Gastroesophageal sphincter (tissue), 4 donors: Measurements from ENCODE around the gene EIF2AK3. TPM values are rescaled to one million over a fixed set of nuclear protein-coding genes. Genes with fewer than 3 reads are reported as not detected.

Source experiments
- ATAC-seq: fragments of 150-250 bp; one replicate; pipeline ENCODE4 v1.9.1; 2016; ENCODE audit warnings: mild to moderate bottlenecking, moderate library complexity
- H3K27ac ChIP-seq, 4 donors: fragments of 200-600 bp; sonication (generic) in 3 of 4; 1 replicate in 3 of 4; 2 replicates in 1 of 4; pipeline ENCODE4 v1.5.1; 2016 to 2019
- H3K27me3 ChIP-seq: fragments of 200-600 bp; sonication (generic); one replicate; pipeline ENCODE4 v1.5.1; 2019
- H3K36me3 ChIP-seq, 2 donors: fragments of 200-600 bp; sonication (generic); one replicate each; pipeline ENCODE4 v1.5.1; 2019; ENCODE audit warnings: control low read depth in 1 of 2
- H3K4me1 ChIP-seq, 3 donors: fragments of 200-600 bp; sonication (generic); 1 replicate in 2 of 3; 2 replicates in 1 of 3; pipeline ENCODE4 v1.5.1; 2016 to 2019; ENCODE audit warnings: control low read depth in 2 of 3
- H3K4me3 ChIP-seq, 2 donors: fragments of 200-600 bp; sonication (generic); one replicate each; pipeline ENCODE4 v1.5.1; 2019; ENCODE audit warnings: mild to moderate bottlenecking in 1 of 2, moderate library complexity in 1 of 2
- H3K9me3 ChIP-seq, 3 donors: fragments of 200-600 bp; sonication (generic); one replicate each; pipeline ENCODE4 v1.5.1; 2017 to 2019; ENCODE audit warnings: control low read depth in 2 of 3
- EP300 ChIP-seq: sonication (generic); formaldehyde crosslinking; IDR thresholded peaks from one replicate; pipeline ENCODE4 v1.6.1; 2017; ENCODE audit warnings: antibody characterized with exemption, mild to moderate bottlenecking
- POLR2A ChIP-seq, 2 donors: fragments of 450-650 bp; IDR thresholded peaks; one replicate each; pipeline ENCODE4 v1.6.1; 2017; ENCODE audit warnings: antibody characterized with exemption in 2 of 2, mild to moderate bottlenecking in 2 of 2, moderate library complexity in 1 of 2
- POLR2AphosphoS5 ChIP-seq: sonication (generic); formaldehyde crosslinking; IDR thresholded peaks from one replicate; pipeline ENCODE4 v1.6.1; 2017; ENCODE audit warnings: antibody characterized with exemption
- WGBS, 2 donors: methylation state at CpG; one replicate each; pipeline ENCODE4 v1.1.5; 2018; ENCODE audit warnings: low coverage in 1 of 2; 5-methylcytosine and 5-hydroxymethylcytosine counted together
- total RNA-seq, 4 donors: library from RNA; depleted of rRNA; stranded (reverse); fragments of >200 nt; gene quantifications; one replicate each; pipeline ENCODE4 v1.1.0, GENCODE V29; 2016
- TF ChIP-seq, protein P1 (sequence below), 4 experiments: fragments of 200-600 bp in 2 of 4; fragments of 450-650 bp in 2 of 4; sonication (generic) in 1 of 4; IDR thresholded peaks; one replicate each; pipeline ENCODE4 v1.5.1; 2017 to 2019; ENCODE audit warnings: antibody characterized with exemption in 4 of 4, mild to moderate bottlenecking in 2 of 4, moderate library complexity in 2 of 4

Gene EIF2AK3
- total RNA-seq, 4 donors from 2014 or later = 9.6 to 22.0 (median 14.7) TPM

DNA sequence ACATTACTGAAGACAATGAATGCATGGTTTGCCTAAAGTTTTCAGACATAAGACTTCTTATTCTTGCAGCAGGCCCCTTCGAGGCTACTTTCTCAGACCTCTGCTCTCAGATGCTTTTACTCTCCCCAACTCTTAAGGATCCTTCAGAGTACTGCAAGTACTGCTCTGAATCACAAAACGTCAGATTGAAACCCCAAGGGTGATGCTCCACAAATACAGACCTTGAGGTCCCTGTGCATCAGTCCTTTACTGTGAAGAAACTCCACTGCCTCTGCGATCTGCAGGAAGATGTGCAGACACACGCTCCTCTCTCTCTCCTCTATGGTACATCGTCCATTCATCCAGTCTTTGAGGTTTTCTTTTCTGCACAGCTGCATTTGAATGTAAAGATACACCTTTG, 52.8 kb downstream of the EIF2AK3 start:
- no peak for ATAC-seq
- no peak overlapping the region for H3K4me3 ChIP-seq
- H3K9me3 ChIP-seq = no peaks in the 10 kb centered on the region
- H3K27me3 ChIP-seq = no peaks in the 10 kb centered on the region
- 78 to 86% methylated on average over 3 to 5 of the region's 5 CpGs for WGBS, 2 donors
- no peaks in the 10 kb centered on the region for H3K4me1 ChIP-seq
- peaks cover 8 to 88% of the 10 kb centered on the region in 2 donors for H3K36me3 ChIP-seq
- H3K27ac ChIP-seq = no peak overlapping the region
- TF ChIP-seq POLR2A (IDR thresholded peaks at IDR 0.05) = no peak
- TF ChIP-seq EP300 = no peak
- no peak for TF ChIP-seq POLR2AphosphoS5
- TF ChIP-seq, protein P1, sequence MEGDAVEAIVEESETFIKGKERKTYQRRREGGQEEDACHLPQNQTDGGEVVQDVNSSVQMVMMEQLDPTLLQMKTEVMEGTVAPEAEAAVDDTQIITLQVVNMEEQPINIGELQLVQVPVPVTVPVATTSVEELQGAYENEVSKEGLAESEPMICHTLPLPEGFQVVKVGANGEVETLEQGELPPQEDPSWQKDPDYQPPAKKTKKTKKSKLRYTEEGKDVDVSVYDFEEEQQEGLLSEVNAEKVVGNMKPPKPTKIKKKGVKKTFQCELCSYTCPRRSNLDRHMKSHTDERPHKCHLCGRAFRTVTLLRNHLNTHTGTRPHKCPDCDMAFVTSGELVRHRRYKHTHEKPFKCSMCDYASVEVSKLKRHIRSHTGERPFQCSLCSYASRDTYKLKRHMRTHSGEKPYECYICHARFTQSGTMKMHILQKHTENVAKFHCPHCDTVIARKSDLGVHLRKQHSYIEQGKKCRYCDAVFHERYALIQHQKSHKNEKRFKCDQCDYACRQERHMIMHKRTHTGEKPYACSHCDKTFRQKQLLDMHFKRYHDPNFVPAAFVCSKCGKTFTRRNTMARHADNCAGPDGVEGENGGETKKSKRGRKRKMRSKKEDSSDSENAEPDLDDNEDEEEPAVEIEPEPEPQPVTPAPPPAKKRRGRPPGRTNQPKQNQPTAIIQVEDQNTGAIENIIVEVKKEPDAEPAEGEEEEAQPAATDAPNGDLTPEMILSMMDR (IDR thresholded peaks at IDR 0.05) = no peak

DNA sequence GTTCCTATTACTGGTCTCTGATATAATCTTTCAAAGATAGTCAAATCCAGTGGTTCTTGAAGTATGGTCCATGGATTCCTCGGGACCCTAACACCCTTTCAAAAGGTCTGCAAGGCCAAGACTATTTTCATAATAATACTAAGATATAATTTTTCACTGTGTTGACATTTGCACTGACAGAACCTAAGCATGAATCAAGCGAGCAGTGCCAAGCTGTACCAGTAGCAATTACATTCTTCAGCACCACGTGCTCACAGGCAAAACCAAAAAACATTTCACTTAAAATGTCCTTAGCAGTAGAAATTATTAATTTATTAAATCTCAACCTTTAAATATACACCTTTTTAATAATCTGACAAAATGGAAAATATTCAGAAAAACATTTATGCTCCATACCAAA, 59.1 kb downstream of the EIF2AK3 start:
- Histone ChIP-seq H3K36me3 (peaks cover 0 to 61% of the 10 kb centered on the region in 2 donors), H3K4me3 (no peak overlapping the region), H3K27ac (no peak overlapping the region), H3K4me1 (peaks cover 0 to 7% (median 0%) of the 10 kb centered on the region in 3 donors), H3K27me3 (no peaks in the 10 kb centered on the region), H3K9me3 (no peaks in the 10 kb centered on the region)
- no peak for TF ChIP-seq POLR2AphosphoS5
- no peak for TF ChIP-seq EP300
- TF ChIP-seq POLR2A (IDR thresholded peaks at IDR 0.05) = no peak
- TF ChIP-seq, protein P1 (IDR thresholded peaks at IDR 0.05) = no peak
- ATAC-seq = no peak
- 69 to 76% methylated on average over 3 of the region's 3 CpGs for WGBS, 2 donors

DNA sequence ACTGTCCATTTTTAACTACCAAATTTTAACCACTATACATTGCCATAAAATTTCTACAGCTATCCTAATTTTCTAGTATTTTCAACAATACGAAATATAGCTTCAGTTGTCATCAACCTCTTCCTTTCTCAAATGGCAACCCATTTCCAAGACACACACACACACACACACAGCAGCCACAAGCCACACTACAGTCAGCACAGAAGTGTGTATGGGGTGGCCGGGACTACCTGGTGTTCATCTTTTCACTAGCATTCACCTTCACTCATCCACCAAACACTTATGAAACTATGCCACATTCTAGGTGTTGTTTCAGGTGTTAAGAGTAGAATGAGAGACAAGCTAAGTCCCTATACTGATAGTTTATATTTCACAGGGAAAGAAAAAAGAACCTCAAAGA, 62.9 kb downstream of the EIF2AK3 start:
- no peak for TF ChIP-seq EP300
- TF ChIP-seq, protein P1 (IDR thresholded peaks at IDR 0.05) = no peak
- TF ChIP-seq POLR2A (IDR thresholded peaks at IDR 0.05) = no peak
- no peak for TF ChIP-seq POLR2AphosphoS5
- H3K4me1 ChIP-seq = peaks cover 0 to 7% (median 0%) of the 10 kb centered on the region in 3 donors
- no peaks in the 10 kb centered on the region for H3K9me3 ChIP-seq
- H3K27ac ChIP-seq = no peak overlapping the region
- peaks cover 0 to 61% of the 10 kb centered on the region in 2 donors for H3K36me3 ChIP-seq
- WGBS, 2 donors = 96% methylated on average over 2 of the region's 2 CpGs
- no peak overlapping the region for H3K4me3 ChIP-seq
- H3K27me3 ChIP-seq = no peaks in the 10 kb centered on the region
- no peak for ATAC-seq

DNA sequence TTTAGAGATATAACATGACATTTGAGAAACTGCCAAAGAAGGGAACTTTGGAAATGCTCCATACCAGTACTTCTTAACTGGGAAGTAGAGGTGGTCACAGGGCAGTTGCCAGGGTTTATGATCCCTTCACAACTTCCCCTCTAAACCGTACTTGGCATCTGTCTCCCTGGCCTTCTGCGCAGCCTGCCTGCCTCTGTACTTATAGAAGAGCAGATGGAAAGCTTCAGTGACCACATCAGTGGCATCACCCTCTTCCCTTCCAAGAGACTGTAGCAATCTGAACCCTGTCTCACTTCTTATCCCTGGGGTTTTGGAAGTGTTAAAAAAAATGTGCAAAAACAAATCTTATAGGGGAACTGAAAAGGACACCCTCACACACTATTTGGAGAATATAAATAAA, 64.1 kb downstream of the EIF2AK3 start:
- Histone ChIP-seq H3K27ac (no peak overlapping the region), H3K9me3 (no peaks in the 10 kb centered on the region), H3K4me3 (no peak overlapping the region), H3K27me3 (no peaks in the 10 kb centered on the region), H3K36me3 (peaks cover 0 to 60% of the 10 kb centered on the region in 2 donors), H3K4me1 (peaks cover 0 to 3% (median 0%) of the 10 kb centered on the region in 3 donors)
- WGBS, 2 donors = 57 to 66% methylated on average over 2 of the region's 2 CpGs
- no peak for ATAC-seq
- TF ChIP-seq EP300 (no peak), POLR2AphosphoS5 (no peak), POLR2A (IDR thresholded peaks at IDR 0.05) (no peak)
- TF ChIP-seq, protein P1 (IDR thresholded peaks at IDR 0.05) = no peak

DNA sequence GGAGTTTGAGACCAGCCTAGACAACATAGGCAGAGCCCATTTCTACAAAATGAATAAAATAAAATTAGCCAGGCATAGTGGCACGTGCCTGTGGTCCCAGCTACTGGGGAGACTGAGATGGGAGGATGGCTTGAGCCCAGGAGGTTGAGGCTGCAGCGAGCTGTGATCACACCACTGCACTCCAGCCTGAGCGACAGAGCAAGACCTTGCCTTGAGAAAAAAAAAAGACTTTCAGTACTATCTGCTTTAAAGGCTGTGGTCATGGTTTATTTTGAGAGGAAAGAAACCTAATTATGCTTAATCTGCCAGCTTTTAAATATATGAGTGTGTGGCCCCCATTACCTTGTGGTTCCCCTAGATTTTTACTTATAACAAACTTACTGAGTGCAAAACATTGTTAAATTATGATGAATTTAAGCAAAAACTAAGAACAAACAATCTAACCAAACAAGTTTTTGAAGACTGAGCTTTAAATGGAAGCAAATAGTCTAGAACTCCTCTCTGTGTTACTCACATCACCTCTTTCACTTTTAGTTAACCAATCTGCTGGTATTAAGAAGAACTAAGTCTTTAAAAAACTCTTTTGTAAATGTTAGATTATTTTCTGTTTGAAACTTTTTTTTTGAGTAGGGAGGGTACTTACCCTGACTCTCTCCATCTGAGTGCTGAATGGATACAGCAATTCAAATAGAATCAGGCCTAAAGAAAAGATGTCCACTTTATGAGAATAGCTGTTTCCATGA, 65.4 kb downstream of the EIF2AK3 start:
- no peaks in the 10 kb centered on the region for H3K27me3 ChIP-seq
- no peaks in the 10 kb centered on the region for H3K9me3 ChIP-seq
- WGBS, 2 donors = 82% methylated on average over 3 of the region's 3 CpGs; no CpG with 5 or more reads in 1 of the 2 donors
- peaks cover 0 to 67% of the 10 kb centered on the region in 2 donors for H3K36me3 ChIP-seq
- ATAC-seq = no peak
- no peaks in the 10 kb centered on the region for H3K4me1 ChIP-seq
- H3K4me3 ChIP-seq = no peak overlapping the region
- no peak overlapping the region for H3K27ac ChIP-seq
- TF ChIP-seq POLR2A (IDR thresholded peaks at IDR 0.05) = no peak
- no peak for TF ChIP-seq EP300
- TF ChIP-seq, protein P1 (IDR thresholded peaks at IDR 0.05) = no peak
- no peak for TF ChIP-seq POLR2AphosphoS5
